B cell (primary cell): ENCODE data around the gene IBA57. TPM values are rescaled to one million over a fixed set of nuclear protein-coding genes. Genes with fewer than 3 reads are reported as not detected.

Experiments
- ATAC-seq: fragments of 200-7000 bp; cut with Tn5 transposase; one replicate; pipeline ENCODE4 v1.10.0; 2021; ENCODE audit warnings: low read depth, mild to moderate bottlenecking, moderate number of reproducible peaks, moderate library complexity
- CTCF ChIA-PET: fragments of 350-600 bp; sonication (Branson Sonifier 250); formaldehyde crosslinking; loops from one replicate; lab custom pipeline; 2021; ENCODE audit warnings: antibody characterized with exemption, inconsistent platforms; lab: Charles Lee
- POLR2A ChIA-PET: fragments of 350-600 bp; sonication (Branson Sonifier 250); formaldehyde crosslinking; loops from one replicate; lab custom pipeline; 2021; ENCODE audit warnings: antibody characterized with exemption; lab: Charles Lee
- DNase-seq: peaks from one replicate; pipeline ENCODE4 v3.0.0; 2013
- H2AFZ ChIP-seq: 2 replicates; pipeline ENCODE4 v1.6.1; 2012; ENCODE audit warnings: mild to moderate bottlenecking, low read depth, low read length; ENCODE audit not compliant: insufficient read depth, poor library complexity, severe bottlenecking
- H3K27ac ChIP-seq, 2 donors: 1 replicate in 1 of 2; 2 replicates in 1 of 2; pipeline ENCODE4 v1.5.1; 2012 to 2013; ENCODE audit warnings: low read length in 2 of 2, mild to moderate bottlenecking in 2 of 2, moderate library complexity in 1 of 2
- H3K27me3 ChIP-seq, 4 experiments: fragments of 200-600 bp in 1 of 4; sonication (generic) in 1 of 4; replicated peaks in 1 of 4; 1 replicate in 2 of 4; 2 replicates in 2 of 4; pipeline versions ENCODE4 v1.6.1 to v1.7.0; 2013 to 2016; ENCODE audit warnings: low read length in 3 of 4, mild to moderate bottlenecking in 2 of 4, mixed read lengths in 1 of 4, moderate library complexity in 1 of 4; ENCODE audit not compliant: insufficient read depth in 4 of 4, control insufficient read depth in 3 of 4; ENCODE audit errors: control extremely low read depth in 1 of 4
- H3K36me3 ChIP-seq, 2 experiments: replicated peaks in 1 of 2; 1 replicate in 1 of 2; 2 replicates in 1 of 2; pipeline versions ENCODE4 v1.6.1 to v1.7.1; 2013; ENCODE audit warnings: low read length in 1 of 2; ENCODE audit not compliant: insufficient read depth in 2 of 2, control insufficient read depth in 1 of 2; ENCODE audit errors: control extremely low read depth in 1 of 2, extremely low read depth in 1 of 2
- H3K4me1 ChIP-seq, 2 donors: fragments of 200-600 bp in 1 of 2; sonication (generic) in 1 of 2; 1 replicate in 1 of 2; 2 replicates in 1 of 2; pipeline versions ENCODE4 v1.5.1 to v1.6.1; 2013 to 2017; ENCODE audit warnings: low read length in 2 of 2; ENCODE audit not compliant: control insufficient read depth in 2 of 2, insufficient read depth in 2 of 2
- H3K4me2 ChIP-seq: replicated peaks from 2 replicates; pipeline ENCODE3; 2012; ENCODE audit warnings: mild to moderate bottlenecking, low read depth, low read length; ENCODE audit not compliant: poor library complexity, severe bottlenecking
- H3K4me3 ChIP-seq, 5 experiments: fragments of 200-600 bp in 1 of 5; sonication (generic) in 1 of 5; 1 replicate in 3 of 5; 2 replicates in 2 of 5; pipeline versions ENCODE4 v1.5.1 to v1.7.0; 2011 to 2016; ENCODE audit warnings: low read length in 4 of 5, mild to moderate bottlenecking in 4 of 5, low read depth in 2 of 5, control low read depth in 1 of 5, moderate library complexity in 1 of 5; ENCODE audit not compliant: insufficient read depth in 1 of 5; ENCODE audit errors: control extremely low read depth in 1 of 5, extremely low read depth in 1 of 5
- H3K79me2 ChIP-seq: fragments of 200-600 bp; sonication (generic); one replicate; pipeline ENCODE4 v1.6.0; 2016; ENCODE audit warnings: low read length; ENCODE audit not compliant: control insufficient read depth, insufficient read depth
- H3K9ac ChIP-seq: fragments of 200-600 bp; sonication (generic); 2 replicates; pipeline ENCODE4 v1.6.1; 2017; ENCODE audit warnings: mild to moderate bottlenecking, low read length, moderate library complexity
- H3K9me3 ChIP-seq, 3 donors: one replicate each; pipeline versions ENCODE4 v1.6.1 to v1.7.1; 2013; ENCODE audit warnings: low read length in 2 of 3; ENCODE audit not compliant: control insufficient read depth in 2 of 3, insufficient read depth in 1 of 3; ENCODE audit errors: control extremely low read depth in 1 of 3
- H4K20me1 ChIP-seq: 2 replicates; pipeline ENCODE4 v1.6.0; 2012; ENCODE audit warnings: mild to moderate bottlenecking, low read length; ENCODE audit not compliant: insufficient read depth, control insufficient read depth, poor library complexity, severe bottlenecking
- H3K27ac Mint-ChIP-seq: one replicate; pipeline ENCODE4 v1.8.0; 2021; ENCODE audit warnings: mixed read lengths
- H3K27me3 Mint-ChIP-seq: one replicate; pipeline ENCODE4 v1.8.0; 2021; ENCODE audit warnings: mixed read lengths
- H3K4me1 Mint-ChIP-seq: one replicate; pipeline ENCODE4 v1.8.0; 2021; ENCODE audit warnings: mixed read lengths
- H3K4me3 Mint-ChIP-seq: one replicate; pipeline ENCODE4 v1.8.0; 2021; ENCODE audit warnings: mixed read lengths
- H3K9me3 Mint-ChIP-seq: one replicate; pipeline ENCODE4 v1.8.0; 2022; ENCODE audit warnings: mixed read lengths; ENCODE audit not compliant: insufficient read depth
- EZH2 ChIP-seq: IDR thresholded peaks from 2 replicates; pipeline ENCODE4 v1.6.1; 2012; ENCODE audit warnings: borderline replicate concordance, low read depth, mild to moderate bottlenecking, moderate library complexity, low read length; ENCODE audit not compliant: insufficient read depth, poor library complexity, severe bottlenecking
- WGBS: methylation state at CpG from one replicate; pipeline ENCODE4 v1.1.5; 2013; ENCODE audit warnings: missing lambda C conversion rate; ENCODE audit not compliant: insufficient coverage; 5-methylcytosine and 5-hydroxymethylcytosine counted together
- intact Hi-C: fragments of 100-400 bp; cut with micrococcal nuclease; formaldehyde crosslinking; loops from one replicate; pipeline ENCODE4 v1.10.0; 2022
- polyA plus RNA-seq: library from polyadenylated mRNA; depleted of rRNA; stranded (reverse); fragments of >200 nt; gene quantifications from 2 replicates; pipeline ENCODE4 v1.2.3, GENCODE V29; 2012
- total RNA-seq, 2 donors: library from RNA; stranded (reverse); fragments of 120-200 nt in 1 of 2; gene quantifications; 1 replicate in 1 of 2; 2 replicates in 1 of 2; pipeline versions ENCODE4 v1.2.3 to v1.2.4, GENCODE V29; 2013 to 2022
- TF ChIP-seq, protein P1 (sequence below): fragments of 200-600 bp; IDR thresholded peaks from one replicate; pipeline ENCODE4 v1.8.0; 2022; ENCODE audit warnings: antibody characterized with exemption, mild to moderate bottlenecking

IBA57 gene
- total and polyA plus RNA-seq, 2 donors (not counting 1 experiment from before 2014, with no cell fraction given) = 5.2 to 12.8 TPM

DNA sequence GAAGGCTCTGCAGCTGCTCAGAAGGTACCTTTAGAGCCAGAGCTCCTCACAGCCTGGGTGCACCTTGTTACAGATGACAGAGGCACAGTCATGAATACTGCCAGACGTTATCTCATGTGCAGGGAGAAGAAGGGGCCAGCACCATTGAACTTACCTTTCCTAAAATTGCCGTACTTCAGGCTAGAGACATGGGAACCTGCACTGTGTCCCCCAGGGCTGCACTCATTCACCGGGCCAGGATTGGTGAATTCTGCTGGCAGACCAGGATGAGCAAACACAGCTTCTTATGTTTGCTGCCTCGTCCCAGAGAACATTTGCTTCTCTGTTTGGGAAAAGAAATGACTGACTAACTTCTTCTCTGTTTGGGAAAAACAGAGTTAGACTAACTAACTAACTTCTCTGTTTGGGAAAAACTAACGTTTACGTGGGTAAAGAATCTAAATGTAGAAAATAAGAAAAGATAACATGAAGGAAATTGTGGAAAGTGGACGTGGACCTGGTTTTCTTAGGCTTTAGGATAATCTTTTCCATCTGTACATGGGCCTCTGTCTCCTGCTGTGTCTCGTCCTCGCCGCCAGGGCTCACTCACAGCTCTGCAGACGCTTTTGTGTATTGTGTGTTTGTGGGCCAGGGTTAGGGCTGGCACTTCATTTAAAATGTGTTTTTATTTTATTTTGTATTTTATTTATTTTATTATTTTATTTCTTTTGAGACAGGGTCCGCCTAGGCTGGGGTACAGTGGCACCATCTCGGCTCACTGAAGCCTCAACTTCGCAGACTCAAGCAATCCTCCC lies 52.1 kb downstream of the IBA57 start:
- ChIA-PET POLR2A (no interaction called here), CTCF (interaction anchor here (0.7 kb wide), 1 partner anchor 23 kb away, joined by 3 read pairs; no protein-coding TSS in a partner anchor)
- H3K36me3 ChIP-seq = peaks cover 0 to 2% of the 10 kb centered on the region in 2 experiments
- intact Hi-C loops = no loop called here
- WGBS = 78% methylated on average over 3 of the region's 14 CpGs
- no peak overlapping the region for H3K27ac ChIP-seq
- no peaks in the 10 kb centered on the region for H3K27me3 Mint-ChIP-seq
- no peak overlapping the region for H3K9ac ChIP-seq
- no peaks in the 10 kb centered on the region for H3K9me3 Mint-ChIP-seq
- H3K9me3 ChIP-seq = peaks cover 0 to under 1% (median 0%) of the 10 kb centered on the region in 3 donors
- no peak overlapping the region for H3K4me2 ChIP-seq
- H3K27me3 ChIP-seq = no peaks in the 10 kb centered on the region
- ATAC-seq = no peak
- peaks cover 0 to 4% of the 10 kb centered on the region in 2 donors for H3K4me1 ChIP-seq
- H3K4me1 Mint-ChIP-seq = peaks cover 2% of the 10 kb centered on the region
- H2AFZ ChIP-seq = no peak overlapping the region
- H3K4me3 ChIP-seq = no peak overlapping the region
- no peak for DNase-seq
- no peaks in the 10 kb centered on the region for H4K20me1 ChIP-seq
- no peak overlapping the region for H3K27ac Mint-ChIP-seq
- TF ChIP-seq, protein P1, sequence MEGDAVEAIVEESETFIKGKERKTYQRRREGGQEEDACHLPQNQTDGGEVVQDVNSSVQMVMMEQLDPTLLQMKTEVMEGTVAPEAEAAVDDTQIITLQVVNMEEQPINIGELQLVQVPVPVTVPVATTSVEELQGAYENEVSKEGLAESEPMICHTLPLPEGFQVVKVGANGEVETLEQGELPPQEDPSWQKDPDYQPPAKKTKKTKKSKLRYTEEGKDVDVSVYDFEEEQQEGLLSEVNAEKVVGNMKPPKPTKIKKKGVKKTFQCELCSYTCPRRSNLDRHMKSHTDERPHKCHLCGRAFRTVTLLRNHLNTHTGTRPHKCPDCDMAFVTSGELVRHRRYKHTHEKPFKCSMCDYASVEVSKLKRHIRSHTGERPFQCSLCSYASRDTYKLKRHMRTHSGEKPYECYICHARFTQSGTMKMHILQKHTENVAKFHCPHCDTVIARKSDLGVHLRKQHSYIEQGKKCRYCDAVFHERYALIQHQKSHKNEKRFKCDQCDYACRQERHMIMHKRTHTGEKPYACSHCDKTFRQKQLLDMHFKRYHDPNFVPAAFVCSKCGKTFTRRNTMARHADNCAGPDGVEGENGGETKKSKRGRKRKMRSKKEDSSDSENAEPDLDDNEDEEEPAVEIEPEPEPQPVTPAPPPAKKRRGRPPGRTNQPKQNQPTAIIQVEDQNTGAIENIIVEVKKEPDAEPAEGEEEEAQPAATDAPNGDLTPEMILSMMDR = no peak
- no peak for TF ChIP-seq EZH2
- H3K79me2 ChIP-seq = no peaks in the 10 kb centered on the region
- no peak overlapping the region for H3K4me3 Mint-ChIP-seq

DNA sequence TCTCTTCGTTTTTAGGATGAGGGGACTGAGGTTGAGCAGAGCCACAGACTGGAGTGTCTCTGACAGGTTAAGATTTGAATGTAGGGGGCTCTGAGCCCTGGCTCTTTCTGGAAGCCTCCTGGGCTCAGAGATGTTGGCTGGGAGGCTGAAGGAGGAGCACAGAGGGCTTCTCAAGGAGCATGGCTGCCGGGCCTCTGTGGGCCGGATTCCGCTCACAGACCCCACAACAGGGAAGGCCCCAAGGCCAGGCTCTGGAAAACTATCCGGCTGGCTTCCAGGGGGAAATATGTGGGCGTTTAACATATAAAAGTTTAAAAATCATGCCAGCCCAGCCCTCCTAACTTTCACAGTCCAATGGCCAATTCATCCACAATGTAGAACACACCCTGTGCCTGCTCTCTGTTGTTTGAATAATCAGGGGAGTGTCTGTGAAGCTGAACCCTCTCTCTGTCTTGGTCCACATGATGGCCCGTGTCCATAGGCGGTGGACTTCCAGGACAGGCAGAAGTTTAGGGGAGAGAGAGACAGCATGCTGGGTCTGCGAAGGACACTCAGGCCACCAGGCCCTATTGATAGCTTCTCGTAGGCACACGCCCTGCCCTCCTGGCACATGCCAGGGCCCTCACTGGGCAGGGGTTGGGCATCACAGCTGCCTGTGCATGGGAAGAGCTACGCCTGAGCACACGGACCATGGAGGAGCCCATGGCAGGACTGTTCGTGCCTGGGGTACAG lies 53.1 kb downstream of the IBA57 start:
- ATAC-seq (no peak), DNase-seq (no peak)
- Histone ChIP-seq H3K4me1 (no peaks in the 10 kb centered on the region), H3K27ac (no peak overlapping the region), H4K20me1 (no peaks in the 10 kb centered on the region), H3K9me3 (no peaks in the 10 kb centered on the region), H3K9ac (no peak overlapping the region), H3K4me2 (no peak overlapping the region), H3K36me3 (peaks cover 0 to 2% of the 10 kb centered on the region in 2 experiments), H3K4me3 (no peak overlapping the region), H3K79me2 (no peaks in the 10 kb centered on the region), H2AFZ (no peak overlapping the region), H3K27me3 (no peaks in the 10 kb centered on the region)
- TF ChIP-seq, protein P1 = no peak
- no peak for TF ChIP-seq EZH2
- Mint-ChIP-seq H3K27me3 (no peaks in the 10 kb centered on the region), H3K4me1 (no peaks in the 10 kb centered on the region), H3K9me3 (no peaks in the 10 kb centered on the region), H3K4me3 (no peak overlapping the region), H3K27ac (no peak overlapping the region)
- POLR2A ChIA-PET = no interaction called here
- WGBS = 92% methylated on average over 9 of the region's 14 CpGs
- CTCF ChIA-PET = no interaction called here
- intact Hi-C loops = no loop called here
